RWPE1 (cell line): ENCODE data around the gene UBE2J2.
A peak's percentile ranks its signal among the peaks of the same experiment; 100 is the strongest.

ENCODE experiments used
- CTCF ChIA-PET: fragments of 350-600 bp; sonication (Branson Sonifier 250); formaldehyde crosslinking; extraction: SDS; loops from one replicate; lab custom pipeline; 2021; lab: Yijun Ruan, JAX
- POLR2A ChIA-PET: fragments of 400-600 bp; formaldehyde crosslinking; extraction: SDS; loops from one replicate; lab custom pipeline; 2020; ENCODE audit warnings: antibody characterized with exemption; ENCODE audit not compliant: low non-redundant PET; lab: Yijun Ruan, JAX
- DNase-seq: peaks from one replicate; pipeline ENCODE4 v3.0.0; 2012; ENCODE audit warnings: low spot score
- H3K27ac ChIP-seq: fragments of 450-650 bp; 2 replicates; pipeline ENCODE4 v1.5.1; 2017
- CTCF ChIP-seq: fragments of 450-650 bp; conservative IDR thresholded peaks from 2 replicates; pipeline ENCODE4 v1.5.1; 2017; ENCODE audit warnings: low read depth, mild to moderate bottlenecking

UBE2J2 gene

GRCh38 chr1:1243807-1244191, 29.9 kb downstream of the UBE2J2 start:
- ChIA-PET POLR2A (interaction anchor here (0.7 kb wide), 1 partner anchor 34 kb away, joined by 4 read pairs; no protein-coding TSS in a partner anchor), CTCF (no interaction called here)
- DNase-seq: no peak
- H3K27ac ChIP-seq: no peak overlapping the region
- TF ChIP-seq CTCF: no peak

- ChIA-PET POLR2A (no interaction called here), CTCF (no interaction called here)
- no peak for TF ChIP-seq CTCF
- H3K27ac ChIP-seq: no peak overlapping the region
- DNase-seq: no peak
These were observed 30.4 kb downstream of the UBE2J2 start for GRCh38 chr1:1243266-1243660.

- DNase-seq: no peak
- no peak for TF ChIP-seq CTCF
- CTCF ChIA-PET: interaction anchor here (0.7 kb wide), 1 partner anchor 120 kb away, joined by 3 read pairs; no protein-coding TSS in a partner anchor
- H3K27ac ChIP-seq: no peak overlapping the region
- POLR2A ChIA-PET: interaction anchor here (0.6 kb wide), 1 partner anchor 276 kb away, joined by 3 read pairs; no protein-coding TSS in a partner anchor
These were observed 31.0 kb downstream of the UBE2J2 start for GRCh38 chr1:1242461-1243265.

GRCh38 chr1:1241588-1242219, 31.9 kb downstream of the UBE2J2 start:
- CTCF ChIA-PET: interaction anchor here (0.7 kb wide), 2 partner anchors 9 to 119 kb away, joined by 3 to 7 read pairs; no protein-coding TSS in a partner anchor
- POLR2A ChIA-PET: interaction anchor here (0.6 kb wide), 1 partner anchor 275 kb away, joined by 3 read pairs; no protein-coding TSS in a partner anchor
- DNase-seq: no peak
- no peak for TF ChIP-seq CTCF
- H3K27ac ChIP-seq: no peak overlapping the region

GRCh38 chr1:1240822-1241587, 32.6 kb downstream of the UBE2J2 start:
- H3K27ac ChIP-seq: peak overlapping the region; percentile 3; the same call in 1 of the 2 replicates
- POLR2A ChIA-PET: no interaction called here
- DNase-seq: peak; percentile 36
- CTCF ChIA-PET: interaction anchor here (0.7 kb wide), 1 partner anchor 10 kb away, joined by 7 read pairs; no protein-coding TSS in a partner anchor
- TF ChIP-seq CTCF: no peak

GRCh38 chr1:1240348-1240732, 33.3 kb downstream of the UBE2J2 start:
- POLR2A ChIA-PET: interaction anchor here (1.1 kb wide), 1 partner anchor 10 kb away, joined by 4 read pairs; no protein-coding TSS in a partner anchor
- CTCF ChIA-PET: no interaction called here
- DNase-seq: no peak
- H3K27ac ChIP-seq: no peak overlapping the region
- no peak for TF ChIP-seq CTCF
